GM23338 (cell line): ENCODE results near the gene SV2C.

Source experiments
- CTCF ChIP-seq, 2 experiments: fragments of 200-600 bp in 1 of 2; sonication (generic) in 1 of 2; conservative IDR thresholded peaks; 2 replicates each; pipeline versions ENCODE4 v1.5.1 to v1.6.1; 2016 to 2017; ENCODE audit warnings: antibody characterized with exemption in 2 of 2, low read depth in 2 of 2, mild to moderate bottlenecking in 2 of 2, moderate library complexity in 1 of 2
- ETS1 ChIP-seq: IDR thresholded peaks from 2 replicates; pipeline ENCODE4 v1.6.1; 2016; ENCODE audit warnings: antibody characterized with exemption
- EZH2 ChIP-seq: fragments of 200-600 bp; sonication (generic); IDR thresholded peaks from one replicate; pipeline ENCODE4 v1.8.0; 2017; ENCODE audit warnings: antibody characterized with exemption, mild to moderate bottlenecking, low read depth; ENCODE audit not compliant: unreplicated experiment
- EZH2phosphoT487 ChIP-seq: fragments of 200-600 bp; sonication (generic); IDR thresholded peaks from one replicate; pipeline ENCODE4 v1.8.1; 2018; ENCODE audit warnings: antibody characterized with exemption; ENCODE audit not compliant: unreplicated experiment
- JUNB ChIP-seq: IDR thresholded peaks from one replicate; pipeline ENCODE4 v1.6.1; 2016; ENCODE audit warnings: antibody characterized with exemption; ENCODE audit not compliant: unreplicated experiment
- POLR2AphosphoS5 ChIP-seq: IDR thresholded peaks from 2 replicates; pipeline ENCODE4 v1.6.1; 2016; ENCODE audit warnings: antibody characterized with exemption, low read depth

GRCh38 chr5:76278261-76278789 is 195.1 kb downstream of the SV2C start:
- TF ChIP-seq CTCF (conservative IDR thresholded peaks at IDR 0.05; ENCODE audit: low read depth in 2 of 2) (no peak), POLR2AphosphoS5 (no peak), EZH2 (no peak), EZH2phosphoT487 (no peak), JUNB (no peak), ETS1 (no peak)
